Stomach (tissue), 9 donors: ENCODE results near the gene SDCCAG8. TPM values are rescaled to one million over a fixed set of nuclear protein-coding genes. Genes with fewer than 3 reads are reported as not detected.

Experiments
- DNase-seq, 2 donors: peaks; one replicate each; pipeline versions ENCODE4 v3.0.0 to v3.0.0-alpha.2; 2013 to 2019
- H3K27ac ChIP-seq, 5 donors: fragments of 200-600 bp in 4 of 5; sonication (generic) in 4 of 5; one replicate each; pipeline ENCODE4 v1.5.1; 2013 to 2019; ENCODE audit warnings: mild to moderate bottlenecking in 1 of 5, moderate library complexity in 1 of 5
- H3K27me3 ChIP-seq, 3 donors: fragments of 200-600 bp; sonication (generic); one replicate each; pipeline ENCODE4 v1.5.1; 2017 to 2019; ENCODE audit warnings: mixed run types in 1 of 3
- H3K36me3 ChIP-seq, 4 donors: fragments of 200-600 bp; sonication (generic); 1 replicate in 3 of 4; 2 replicates in 1 of 4; pipeline ENCODE4 v1.5.1; 2016 to 2019
- H3K4me1 ChIP-seq, 4 donors: fragments of 200-600 bp; sonication (generic); one replicate each; pipeline ENCODE4 v1.5.1; 2016 to 2019
- H3K4me3 ChIP-seq, 4 donors: fragments of 200-600 bp; sonication (generic) in 3 of 4; one replicate each; pipeline ENCODE4 v1.5.1; 2016 to 2019; ENCODE audit warnings: mild to moderate bottlenecking in 1 of 4
- H3K9me3 ChIP-seq, 4 donors: fragments of 200-600 bp; sonication (generic); one replicate each; pipeline ENCODE4 v1.5.1; 2016 to 2019
- EP300 ChIP-seq: sonication (generic); formaldehyde crosslinking; IDR thresholded peaks from one replicate; pipeline ENCODE4 v1.6.1; 2017; ENCODE audit warnings: antibody characterized with exemption
- POLR2A ChIP-seq, 4 donors: fragments of 450-650 bp; IDR thresholded peaks; one replicate each; pipeline ENCODE4 v1.6.1; 2016; ENCODE audit warnings: antibody characterized with exemption in 4 of 4, control low read depth in 2 of 4, mild to moderate bottlenecking in 1 of 4, moderate library complexity in 1 of 4
- POLR2AphosphoS5 ChIP-seq, 3 donors: sonication (generic); formaldehyde crosslinking; IDR thresholded peaks; one replicate each; pipeline ENCODE4 v1.6.1; 2016; ENCODE audit warnings: antibody characterized with exemption in 3 of 3
- WGBS, 5 donors: extraction: QIAGEN DNeasy Blood & Tissue Kit in 3 of 5; methylation state at CpG; one replicate each; pipeline versions ENCODE4 v1.1.5 to v1.1.7; 2013 to 2018; 5-methylcytosine and 5-hydroxymethylcytosine counted together
- intact Hi-C: fragments of 100-400 bp; cut with DNase I; formaldehyde crosslinking; loops from one replicate; pipeline ENCODE4 v1.15.1; 2023; ENCODE audit warnings: low total_unique reads
- polyA plus RNA-seq, 3 donors: library from polyadenylated mRNA; stranded (reverse); fragments of 200-250 nt; gene quantifications; one replicate each; pipeline ENCODE4 v1.2.3, GENCODE V29; 2013
- total RNA-seq, 5 donors: library from RNA; depleted of rRNA; stranded (reverse); fragments of >200 nt; gene quantifications; one replicate each; pipeline versions ENCODE4 v1.1.0 to v1.2.3, GENCODE V29; 2014 to 2016
- TF ChIP-seq, protein P1 (sequence below), 7 experiments: fragments of 450-650 bp in 4 of 7; fragments of 200-600 bp in 3 of 7; sonication (generic) in 3 of 7; IDR thresholded peaks; one replicate each; pipeline ENCODE4 v1.5.1; 2016 to 2019; ENCODE audit warnings: antibody characterized with exemption in 7 of 7, control low read depth in 2 of 7, mild to moderate bottlenecking in 1 of 7
- donor health status: healthy with polysubstance abuse.
- donor health status: Bipolar disorder and iron deficiency.
- donor health status: healthy.

Gene SDCCAG8
- total and polyA plus RNA-seq, 8 donors, result 16.3 to 184 (median 24.5) TPM

GRCh38 chr1:243346468-243346867 lies 90.6 kb downstream of the SDCCAG8 start:
- no peaks in the 10 kb centered on the region for H3K9me3 ChIP-seq
- intact Hi-C loops, result loop anchor here (5.0 kb wide), 1 partner anchor 926 kb away; no protein-coding TSS in a partner anchor
- 93 to 99% (median 95%) methylated on average over 3 of the region's 3 CpGs for WGBS, 5 donors

GRCh38 chr1:243348331-243348730 lies 92.5 kb downstream of the SDCCAG8 start:
- TF ChIP-seq, protein P1, sequence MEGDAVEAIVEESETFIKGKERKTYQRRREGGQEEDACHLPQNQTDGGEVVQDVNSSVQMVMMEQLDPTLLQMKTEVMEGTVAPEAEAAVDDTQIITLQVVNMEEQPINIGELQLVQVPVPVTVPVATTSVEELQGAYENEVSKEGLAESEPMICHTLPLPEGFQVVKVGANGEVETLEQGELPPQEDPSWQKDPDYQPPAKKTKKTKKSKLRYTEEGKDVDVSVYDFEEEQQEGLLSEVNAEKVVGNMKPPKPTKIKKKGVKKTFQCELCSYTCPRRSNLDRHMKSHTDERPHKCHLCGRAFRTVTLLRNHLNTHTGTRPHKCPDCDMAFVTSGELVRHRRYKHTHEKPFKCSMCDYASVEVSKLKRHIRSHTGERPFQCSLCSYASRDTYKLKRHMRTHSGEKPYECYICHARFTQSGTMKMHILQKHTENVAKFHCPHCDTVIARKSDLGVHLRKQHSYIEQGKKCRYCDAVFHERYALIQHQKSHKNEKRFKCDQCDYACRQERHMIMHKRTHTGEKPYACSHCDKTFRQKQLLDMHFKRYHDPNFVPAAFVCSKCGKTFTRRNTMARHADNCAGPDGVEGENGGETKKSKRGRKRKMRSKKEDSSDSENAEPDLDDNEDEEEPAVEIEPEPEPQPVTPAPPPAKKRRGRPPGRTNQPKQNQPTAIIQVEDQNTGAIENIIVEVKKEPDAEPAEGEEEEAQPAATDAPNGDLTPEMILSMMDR (IDR thresholded peaks at IDR 0.05), result no peak
- no peak for TF ChIP-seq POLR2A (IDR thresholded peaks at IDR 0.05)
- no peak for TF ChIP-seq POLR2AphosphoS5 (IDR thresholded peaks at IDR 0.05)
- TF ChIP-seq EP300, result no peak
- Histone ChIP-seq H3K4me1 (peaks cover 0 to 11% (median 3%) of the 10 kb centered on the region in 4 donors), H3K4me3 (no peak overlapping the region), H3K27me3 (no peaks in the 10 kb centered on the region), H3K36me3 (peaks cover 0 to 36% (median 29%) of the 10 kb centered on the region in 4 donors), H3K27ac (no peak overlapping the region), H3K9me3 (no peaks in the 10 kb centered on the region)
- WGBS, 5 donors, result 96 to 100% (median 99%) methylated on average over 11 of the region's 11 CpGs
- no peak for DNase-seq
- intact Hi-C loops, result loop anchor here (5.0 kb wide), 1 partner anchor 924 kb away; no protein-coding TSS in a partner anchor

More at GRCh38 chr1:243346468-243346867, 90.6 kb downstream of the SDCCAG8 start:
- Histone ChIP-seq H3K4me3 (no peak overlapping the region), H3K36me3 (peaks cover 0 to 42% (median 34%) of the 10 kb centered on the region in 4 donors), H3K27me3 (no peaks in the 10 kb centered on the region), H3K4me1 (peaks cover 0 to 11% (median 3%) of the 10 kb centered on the region in 4 donors), H3K27ac (no peak overlapping the region)
- no peak for TF ChIP-seq POLR2AphosphoS5 (IDR thresholded peaks at IDR 0.05)
- no peak for TF ChIP-seq EP300
- TF ChIP-seq POLR2A (IDR thresholded peaks at IDR 0.05), result no peak
- TF ChIP-seq, protein P1 (IDR thresholded peaks at IDR 0.05), result no peak
- DNase-seq, result no peak

DNA sequence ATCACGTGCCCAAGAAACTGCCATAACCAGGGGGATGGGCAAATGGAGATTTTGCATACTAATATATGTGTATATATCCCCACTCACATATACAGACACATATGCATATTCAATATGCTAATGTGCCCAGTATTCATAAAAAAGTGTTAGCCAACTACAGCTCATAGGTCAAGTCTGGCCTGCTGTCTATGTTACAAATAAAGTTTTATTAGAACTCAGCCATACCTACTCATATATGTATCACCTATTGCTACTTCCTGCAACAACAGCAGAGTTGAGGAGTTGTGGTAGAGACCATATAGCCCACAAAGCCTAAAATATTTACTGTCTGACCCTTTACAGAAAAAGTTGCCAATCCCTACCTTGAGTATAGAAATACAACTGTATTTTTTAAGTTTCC lies 93.3 kb downstream of the SDCCAG8 start:
- Histone ChIP-seq H3K4me1 (peaks cover 0 to 12% (median 3%) of the 10 kb centered on the region in 4 donors), H3K27ac (no peak overlapping the region), H3K27me3 (no peaks in the 10 kb centered on the region), H3K4me3 (no peak overlapping the region), H3K9me3 (no peaks in the 10 kb centered on the region), H3K36me3 (peaks cover 0 to 36% (median 29%) of the 10 kb centered on the region in 4 donors)
- no peak for DNase-seq
- intact Hi-C loops, result loop anchor here (5.0 kb wide), 1 partner anchor 923 kb away; no protein-coding TSS in a partner anchor
- 91 to 100% (median 100%) methylated on average over 1 of the region's 1 CpG for WGBS, 5 donors
- TF ChIP-seq, protein P1 (IDR thresholded peaks at IDR 0.05), result no peak
- TF ChIP-seq POLR2AphosphoS5 (IDR thresholded peaks at IDR 0.05) (no peak), POLR2A (IDR thresholded peaks at IDR 0.05) (no peak)

GRCh38 chr1:243351337-243351736 lies 95.5 kb downstream of the SDCCAG8 start:
- TF ChIP-seq EP300, result no peak
- TF ChIP-seq, protein P1 (IDR thresholded peaks at IDR 0.05), result no peak
- TF ChIP-seq POLR2A (IDR thresholded peaks at IDR 0.05), result no peak
- TF ChIP-seq POLR2AphosphoS5 (IDR thresholded peaks at IDR 0.05), result no peak
- Histone ChIP-seq H3K27me3 (no peaks in the 10 kb centered on the region), H3K9me3 (no peaks in the 10 kb centered on the region), H3K4me1 (peaks cover 0 to 17% (median 8%) of the 10 kb centered on the region in 4 donors), H3K27ac (no peak overlapping the region), H3K36me3 (peaks cover 0 to 31% (median 26%) of the 10 kb centered on the region in 4 donors), H3K4me3 (no peak overlapping the region)
- intact Hi-C loops, result no loop called here
- 92 to 98% (median 94%) methylated on average over 2 of the region's 2 CpGs for WGBS, 5 donors
- DNase-seq, result no peak
